Kidney tubule cell (primary cell): ENCODE data around the gene ETV6.

ENCODE experiments used
- DNase-seq: peaks from one replicate; pipeline ENCODE4 v3.0.0-alpha.2; 2018; ENCODE audit warnings: low spot score

Gene ETV6

DNA sequence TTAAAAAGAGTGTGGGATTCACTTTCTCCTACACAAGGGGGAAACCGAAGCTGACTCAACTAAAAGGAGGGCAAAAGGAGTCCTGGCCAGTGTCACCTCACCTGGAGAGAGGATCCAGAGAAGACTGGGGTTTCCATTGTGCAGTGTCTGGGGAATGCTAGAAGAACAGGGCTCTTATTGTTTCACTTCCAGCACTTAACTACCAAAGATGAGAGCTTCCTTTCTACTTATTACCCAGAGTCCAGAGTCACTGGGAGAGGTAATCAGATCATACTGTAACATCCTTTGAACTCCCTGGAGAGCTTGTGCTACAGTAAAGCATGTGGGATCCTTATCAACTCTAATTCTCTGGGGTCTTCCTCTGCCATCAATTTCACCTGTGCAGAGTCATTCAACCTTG, 272.9 kb downstream of the ETV6 start:
- peak; percentile 30 for DNase-seq

DNA sequence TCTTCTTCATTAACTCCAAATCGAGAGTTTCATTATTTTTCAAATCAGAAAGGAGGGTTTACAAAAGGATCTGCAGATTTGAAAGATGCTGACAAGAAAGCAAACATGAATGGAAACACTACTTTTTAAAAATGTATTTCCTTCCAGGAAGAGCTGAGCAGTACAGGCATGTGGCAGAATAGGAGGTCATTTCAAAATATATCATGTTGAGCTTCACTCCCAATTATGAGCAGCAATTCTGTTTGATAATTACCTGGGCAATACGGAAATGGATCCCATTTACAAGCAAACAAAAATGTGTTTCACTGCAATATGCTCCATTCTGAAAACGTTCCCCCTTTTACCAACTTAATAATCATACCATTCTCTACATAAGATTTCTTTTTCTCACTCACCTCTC, 273.6 kb downstream of the ETV6 start:
- DNase-seq = no peak

DNA sequence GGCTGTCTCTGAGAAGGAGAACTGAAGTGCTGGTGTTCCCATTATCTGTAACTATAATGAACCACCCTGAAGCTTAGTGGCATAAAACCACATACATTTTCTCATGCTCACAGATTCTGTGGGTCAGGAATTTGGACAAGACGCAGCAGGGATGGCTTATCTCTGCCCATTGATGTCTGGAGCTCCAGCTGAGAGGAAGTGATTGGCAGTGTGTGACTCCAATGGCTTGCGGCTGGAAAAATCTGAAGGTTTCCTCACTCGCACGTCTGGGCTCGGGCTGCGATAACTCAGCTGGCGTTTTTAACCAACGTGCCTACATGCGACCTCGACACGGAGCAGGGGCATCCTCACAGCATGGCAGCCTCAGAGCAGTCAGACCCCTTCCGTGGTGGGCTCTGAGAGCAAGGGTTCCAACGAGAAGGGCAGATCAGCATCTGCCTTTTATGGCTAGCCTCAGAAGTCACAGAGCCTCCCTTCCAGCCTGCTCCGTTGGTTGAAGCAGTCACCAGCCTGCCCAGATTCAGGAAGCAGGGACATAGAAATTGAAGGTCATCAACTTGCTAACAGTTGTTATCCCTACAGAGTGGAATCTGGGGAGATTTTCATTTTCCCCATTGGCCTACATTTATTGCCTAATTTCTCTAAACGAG, 277.9 kb downstream of the ETV6 start:
- DNase-seq = no peak

DNA sequence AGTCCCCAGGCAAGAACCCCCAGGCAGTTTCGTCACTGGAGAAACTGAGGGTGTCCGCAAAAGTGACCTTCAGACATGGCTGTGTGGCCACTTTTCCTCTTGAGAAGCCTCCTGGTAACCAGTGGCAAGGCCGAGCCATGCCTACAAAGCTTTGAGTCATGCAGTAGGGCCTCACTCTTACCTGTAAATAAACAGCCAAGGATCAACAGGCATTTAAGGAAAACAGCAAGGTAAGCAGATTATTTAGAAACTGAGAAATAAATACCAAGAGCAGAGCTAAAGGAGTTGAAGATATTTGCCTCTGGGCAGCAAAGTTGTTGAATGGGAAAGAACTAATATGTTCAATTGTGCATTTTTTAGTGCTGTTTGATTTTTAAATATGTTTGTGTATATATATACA, 280.2 kb downstream of the ETV6 start:
- peak; percentile 30 for DNase-seq

DNA sequence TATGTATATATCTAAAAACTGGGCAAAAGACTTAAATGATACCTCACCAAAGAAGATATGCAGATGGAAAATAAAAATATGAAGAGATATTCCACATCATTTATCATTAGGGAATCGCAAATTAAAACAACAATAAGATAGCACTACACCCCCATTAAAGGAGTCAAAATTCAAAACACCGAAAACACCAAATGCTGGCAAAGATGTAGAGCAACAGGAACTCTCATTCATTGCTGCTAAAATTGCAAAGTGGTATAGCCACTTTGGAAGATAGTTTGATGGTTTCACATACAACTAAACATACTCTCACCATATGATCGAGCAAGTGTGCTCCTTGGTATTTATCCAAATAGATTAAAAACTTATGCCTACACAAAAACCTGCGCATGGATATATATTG, 289.7 kb downstream of the ETV6 start:
- no peak for DNase-seq

DNA sequence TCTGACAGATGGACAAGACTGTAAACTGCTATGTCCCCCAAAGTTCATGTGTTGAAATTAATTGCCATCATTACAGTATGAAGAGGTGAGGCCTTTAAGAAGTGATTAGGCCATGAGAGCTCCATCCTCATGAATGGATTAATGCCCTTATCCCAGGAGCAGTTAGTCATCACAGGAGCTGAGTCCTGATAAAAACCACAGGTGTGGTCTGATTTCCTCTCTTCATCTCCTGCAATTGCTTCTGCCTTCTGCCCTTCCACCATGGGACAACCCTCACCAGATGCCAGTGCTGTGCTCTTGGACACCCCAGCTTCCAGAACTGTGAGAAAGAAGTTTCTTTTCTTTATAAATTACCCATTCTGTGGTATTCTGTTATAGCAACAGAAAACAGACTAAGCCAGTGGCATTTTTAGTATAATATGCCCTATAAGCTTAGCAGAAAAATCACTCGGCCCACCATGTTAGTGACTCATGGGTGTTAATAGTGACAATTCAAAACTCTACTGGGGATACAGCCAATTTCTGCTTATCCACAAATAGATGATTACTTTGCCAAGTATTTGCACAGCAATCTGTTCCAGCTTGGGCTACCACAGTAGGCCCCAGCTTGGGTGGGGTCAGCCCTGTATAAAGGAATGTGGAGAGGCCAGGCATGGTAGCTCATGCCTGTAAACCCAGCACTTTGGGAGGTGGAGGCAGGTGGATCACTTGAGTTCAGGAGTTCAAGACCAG, 292.3 kb downstream of the ETV6 start:
- peak; percentile 79 for DNase-seq

DNA sequence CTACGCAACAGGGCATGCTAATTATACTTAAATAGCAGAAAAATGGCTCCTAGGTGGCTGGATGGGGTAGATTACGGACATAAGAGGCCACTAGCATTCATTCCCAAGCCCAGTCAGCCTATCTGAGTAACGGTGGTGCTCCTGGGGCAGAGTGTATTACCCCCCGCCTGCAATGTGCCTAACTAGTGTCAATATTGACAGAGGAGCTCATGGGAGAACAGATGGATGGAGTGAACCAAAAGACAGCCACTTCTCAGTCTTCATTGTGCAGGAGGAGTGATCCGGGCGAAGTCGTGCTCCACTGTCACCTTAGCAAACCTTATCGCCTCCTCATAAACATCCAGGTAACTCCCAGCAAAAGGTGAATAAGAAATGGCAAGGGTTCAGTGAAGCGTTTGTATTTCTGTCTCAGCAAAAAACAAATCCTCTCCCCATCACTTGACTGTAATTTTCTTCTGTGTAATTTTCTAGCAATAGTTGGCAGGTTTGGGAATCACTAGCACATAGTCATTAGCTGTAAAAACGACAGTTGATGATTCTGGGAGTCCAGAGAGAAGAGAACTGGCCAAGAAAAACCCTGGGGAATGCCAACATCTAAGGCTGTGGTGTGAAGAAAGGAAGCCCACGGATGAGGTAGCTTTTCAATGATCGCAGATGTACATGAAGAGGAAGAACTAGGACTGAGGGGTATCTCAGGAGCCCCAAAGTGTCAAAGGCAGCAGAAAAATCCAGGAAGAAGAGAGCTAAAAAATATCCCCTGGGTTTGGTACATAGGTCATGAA, 294.6 kb downstream of the ETV6 start:
- no peak for DNase-seq
